ENCODE data around the gene HARS1. TPM values are rescaled to one million over a fixed set of nuclear protein-coding genes. Genes with fewer than 3 reads are reported as not detected.
A peak's percentile ranks its signal among the peaks of the same experiment; 100 is the strongest.

The HARS1 gene
- total and polyA plus RNA-seq, 12 donors, result 30.3 to 53.2 (median 37.0) TPM

GRCh38 chr5:140633501-140633900 is 57.7 kb downstream of the HARS1 start:
- H3K9me3 ChIP-seq, result peaks cover 0 to 3% (median 0%) of the 10 kb centered on the region in 11 donors
- H3K4me1 ChIP-seq, result peaks cover 0 to 50% (median 19%) of the 10 kb centered on the region in 9 donors
- DNase-seq (no peak), ATAC-seq (no peak)
- no peaks in the 10 kb centered on the region for H3K36me3 ChIP-seq
- peak overlapping the region in 8 of 10 donors; percentile 61 to 92 (median 77) for H3K27ac ChIP-seq
- intact Hi-C loops (cut with DNase I), result loop anchor here in 6 of 10 donors (5.0 to 10.0 kb wide), 5 partner anchors 66 to 269 kb away; partner anchors contain the start of genes APBB3 (in 2 of the 6), SLC35A4 (in 2 of the 6), SLC4A9 (in 2 of the 6) and EIF4EBP3 (in 1 of the 6)
- H3K4me3 ChIP-seq, result peak overlapping the region in 8 of 10 donors; percentile 43 to 69 (median 66)
- TF ChIP-seq CTCF (IDR thresholded peaks at IDR 0.05), result no peak
- H3K27me3 ChIP-seq, result no peaks in the 10 kb centered on the region
- 84 to 97% methylated on average over 2 of the region's 2 CpGs for WGBS, 2 donors

GRCh38 chr5:140633021-140633471 is 58.1 kb downstream of the HARS1 start, which contains the start of gene CD14:
Gene CD14 (minus strand): TSS chr5:140633175. CDS start chr5:140633071, 104 bp downstream.
- Histone ChIP-seq H3K4me3 (peak within 1 kb of the TSS; percentile 10 to 69 (median 62)), H3K36me3 (no peaks in the 10 kb centered on the region), H3K9me3 (peaks cover 0 to 8% (median 0%) of the 10 kb centered on the region in 11 donors), H3K4me1 (peaks cover 0 to 46% (median 19%) of the 10 kb centered on the region in 9 donors), H3K27me3 (no peaks in the 10 kb centered on the region), H3K27ac (peak within 1 kb of the TSS in 9 of 10 donors; percentile 14 to 92 (median 74))
- peak; percentile 50 to 59 for DNase-seq
- intact Hi-C loops (cut with DNase I), result loop anchor here in 6 of 10 donors (5.0 to 10.0 kb wide), 5 partner anchors 66 to 268 kb away; partner anchors contain the start of genes APBB3 (in 2 of the 6), SLC35A4 (in 2 of the 6), SLC4A9 (in 2 of the 6) and EIF4EBP3 (in 1 of the 6)
- 8 to 10% methylated on average over 16 of the region's 16 CpGs for WGBS, 2 donors
- ATAC-seq, result peak; percentile 59 to 77 (median 68)
- peak in 2 of 9 donors; percentile 10 for TF ChIP-seq CTCF (IDR thresholded peaks at IDR 0.05)

- peak; percentile 62 to 85 (median 77) for ATAC-seq
- H3K27me3 ChIP-seq, result no peaks in the 10 kb centered on the region
- H3K9me3 ChIP-seq, result peaks cover 0 to 13% (median 0%) of the 10 kb centered on the region in 11 donors
- TF ChIP-seq CTCF (IDR thresholded peaks at IDR 0.05), result no peak
- H3K4me1 ChIP-seq, result peaks cover 0 to 40% (median 19%) of the 10 kb centered on the region in 9 donors
- H3K36me3 ChIP-seq, result no peaks in the 10 kb centered on the region
- peak overlapping the region in 9 of 10 donors; percentile 14 to 92 (median 74) for H3K27ac ChIP-seq
- DNase-seq, result peak; percentile 50 to 56
- WGBS, 2 donors, result 1 to 2% methylated on average over 51 of the region's 51 CpGs
- intact Hi-C loops (cut with DNase I), result loop anchor here in 6 of 10 donors (5.0 to 10.0 kb wide), 5 partner anchors 65 to 268 kb away; partner anchors contain the start of genes APBB3 (in 2 of the 6), SLC35A4 (in 2 of the 6), SLC4A9 (in 2 of the 6) and EIF4EBP3 (in 1 of the 6)
- H3K4me3 ChIP-seq, result peak overlapping the region; percentile 10 to 69 (median 62)
These were observed 58.7 kb downstream of the HARS1 start for GRCh38 chr5:140632366-140633020.

- 13 to 14% methylated on average over 36 of the region's 36 CpGs for WGBS, 2 donors
- peak; percentile 29 to 71 (median 51) for ATAC-seq
- H3K27me3 ChIP-seq, result no peaks in the 10 kb centered on the region
- DNase-seq, result no peak
- H3K4me3 ChIP-seq, result peak overlapping the region; percentile 10 to 69 (median 62)
- H3K27ac ChIP-seq, result peak overlapping the region in 9 of 10 donors; percentile 14 to 92 (median 74)
- peaks cover 0 to 35% (median 19%) of the 10 kb centered on the region in 9 donors for H3K4me1 ChIP-seq
- intact Hi-C loops (cut with DNase I), result loop anchor here in 6 of 10 donors (5.0 to 10.0 kb wide), 5 partner anchors 65 to 267 kb away; partner anchors contain the start of genes APBB3 (in 2 of the 6), SLC35A4 (in 2 of the 6), SLC4A9 (in 2 of the 6) and EIF4EBP3 (in 1 of the 6)
- TF ChIP-seq CTCF (IDR thresholded peaks at IDR 0.05), result no peak
- H3K9me3 ChIP-seq, result peaks cover 0 to 14% (median 0%) of the 10 kb centered on the region in 11 donors
- H3K36me3 ChIP-seq, result no peaks in the 10 kb centered on the region
These were observed 59.3 kb downstream of the HARS1 start for GRCh38 chr5:140631831-140632365.
